Cerebellar nuclear complex (tissue), 1 donor: Measurements from ENCODE around the gene KCND3.

Source experiments
- DNase-seq, 2 experiments: peaks; one replicate each; lab custom pipeline; 2025; lab: John Stamatoyannopoulos, UW

KCND3 gene

DNA sequence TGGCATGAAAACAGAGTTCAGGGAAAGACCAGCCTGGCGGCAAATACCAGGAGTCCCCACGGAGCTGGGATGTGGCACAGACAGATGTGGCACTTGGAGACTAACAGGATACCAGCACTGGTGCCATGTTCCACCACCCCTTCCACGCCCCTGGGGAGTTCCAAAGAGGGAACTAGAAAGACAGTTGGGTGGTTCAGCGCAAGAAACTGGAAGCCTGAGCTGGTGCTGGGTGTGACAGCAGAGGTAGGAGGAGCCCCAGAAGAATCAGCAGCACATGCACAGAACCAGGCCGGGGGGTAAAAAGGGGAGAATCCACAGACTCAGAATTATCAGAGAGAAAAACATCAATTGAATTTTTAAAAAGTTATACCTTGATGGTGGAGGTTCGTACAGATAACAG is 211.4 kb downstream of the KCND3 start:
- no peak for DNase-seq

DNA sequence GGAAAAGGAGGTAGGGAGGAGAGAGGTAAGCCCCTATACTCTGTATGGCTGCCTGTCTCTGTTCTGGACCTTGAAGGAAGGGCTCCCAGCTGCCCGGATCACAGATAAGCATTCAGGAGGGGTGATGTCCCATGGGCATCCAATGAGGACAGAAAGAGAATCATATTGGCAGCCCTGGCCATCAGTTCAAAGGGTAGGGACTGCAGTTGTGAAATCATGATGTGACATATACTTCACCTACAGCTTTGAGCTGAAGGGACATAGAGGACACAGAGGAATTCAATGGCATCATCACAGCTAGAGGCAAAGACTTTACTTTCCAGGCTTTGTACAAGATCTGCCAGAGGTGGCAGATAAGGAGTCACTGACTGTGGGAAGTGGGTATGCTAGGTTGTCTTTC is 212.2 kb downstream of the KCND3 start:
- no peak for DNase-seq

DNA sequence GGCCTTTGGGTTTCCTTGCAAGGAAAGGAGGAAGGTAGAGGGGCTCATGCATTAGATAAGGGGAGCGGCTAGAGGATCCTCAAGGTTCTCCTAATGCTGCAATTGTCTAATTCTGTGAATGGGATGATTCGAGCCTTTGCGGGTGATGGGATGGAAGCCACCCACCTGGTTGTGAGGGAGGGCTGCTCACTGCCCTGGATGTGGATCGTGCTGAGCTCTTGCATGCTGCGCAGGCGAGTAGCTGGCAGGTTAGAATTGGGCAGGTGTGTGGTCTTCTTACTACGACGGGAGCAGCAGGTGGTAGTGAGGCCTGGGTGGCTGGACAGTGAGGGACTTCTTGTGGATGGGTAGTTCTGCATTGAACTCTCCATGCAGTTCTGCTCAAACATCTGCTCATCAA is 212.6 kb downstream of the KCND3 start:
- no peak for DNase-seq

DNA sequence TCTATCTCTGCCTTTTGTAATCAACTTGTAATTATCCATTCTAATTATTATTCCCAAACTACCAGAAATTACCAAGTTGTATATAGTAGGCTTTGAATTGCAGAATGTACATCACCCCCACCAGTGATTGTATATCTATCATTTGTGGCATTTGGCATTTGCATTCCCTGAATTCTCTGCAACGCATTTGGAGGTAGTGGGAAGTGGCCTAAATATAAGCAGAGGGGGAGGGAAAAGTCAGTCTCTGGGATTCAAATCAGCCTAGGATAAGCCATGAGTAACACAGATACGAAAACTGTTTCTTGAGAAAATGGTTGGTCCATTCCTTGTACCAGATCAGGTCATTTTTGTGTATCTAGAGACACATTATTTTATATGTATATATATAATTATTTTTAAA is 213.1 kb downstream of the KCND3 start:
- no peak for DNase-seq

DNA sequence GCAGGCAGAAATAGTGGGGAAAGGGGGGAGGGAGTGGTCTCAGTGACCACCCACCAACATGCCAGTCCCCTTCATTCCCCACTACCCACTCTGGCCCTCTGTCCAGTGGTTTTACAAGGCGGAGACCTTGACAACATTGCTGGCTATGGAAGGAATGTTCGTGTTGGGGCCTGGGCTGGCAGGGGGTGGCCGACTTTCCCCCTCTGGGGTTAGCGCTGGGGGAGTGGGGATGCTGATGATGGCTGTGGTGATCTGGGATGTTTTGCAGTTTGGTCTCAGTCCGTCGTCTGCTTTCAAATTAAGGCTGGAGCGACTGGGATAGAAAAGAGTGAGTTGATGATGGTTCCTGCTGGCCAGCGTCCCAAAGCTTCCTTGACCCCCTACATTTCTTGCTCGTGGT is 213.5 kb downstream of the KCND3 start:
- no peak for DNase-seq

DNA sequence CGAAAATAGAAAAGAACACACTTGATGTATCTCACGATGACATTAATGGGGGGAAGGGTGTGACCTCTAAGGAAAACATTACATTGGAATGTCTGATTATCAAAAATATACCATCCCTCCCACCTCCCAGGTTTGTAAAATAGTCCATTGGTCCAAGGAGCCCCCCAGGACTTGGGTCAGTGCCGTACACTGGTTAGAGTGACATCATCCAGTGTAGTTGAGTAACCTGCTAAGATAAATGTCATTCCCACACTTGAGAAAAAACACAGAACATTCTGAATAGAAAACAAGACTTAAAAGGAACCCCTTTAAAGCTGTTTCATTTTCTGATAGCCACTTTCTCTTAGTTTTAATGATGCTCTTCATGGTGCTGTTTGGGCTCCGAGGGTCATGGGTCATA is 218.6 kb downstream of the KCND3 start:
- no peak for DNase-seq

DNA sequence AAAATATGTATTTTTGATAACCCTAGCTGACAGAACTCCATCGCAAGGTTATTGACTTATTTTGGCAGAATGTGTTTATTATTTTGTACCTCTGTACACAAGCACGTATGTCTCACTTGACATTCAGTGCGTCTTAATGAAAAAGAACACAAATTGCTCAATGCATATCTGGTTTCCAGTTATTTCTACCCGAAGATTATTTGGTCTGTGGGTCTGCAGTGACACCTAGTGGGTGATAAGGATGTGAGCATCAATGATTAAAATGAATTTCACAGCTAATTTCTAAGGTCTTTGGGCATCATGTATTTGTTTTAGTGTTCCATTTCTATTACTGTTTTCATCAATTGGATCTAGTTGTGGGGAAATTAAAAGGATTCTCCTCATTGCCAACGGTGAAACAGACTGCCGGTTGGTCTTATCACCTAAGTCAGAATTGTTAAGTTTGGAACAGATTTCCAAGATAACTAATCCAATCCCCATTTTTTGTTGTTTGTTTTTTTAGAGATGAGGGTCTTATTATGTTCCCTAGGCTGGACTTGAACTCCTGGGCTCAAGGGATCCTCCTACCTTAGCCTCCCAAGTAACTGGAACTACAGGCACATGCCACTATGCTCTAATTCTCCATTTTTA is 219.8 kb downstream of the KCND3 start:
- DNase-seq: peak in 1 of 2 experiments; percentile 38

DNA sequence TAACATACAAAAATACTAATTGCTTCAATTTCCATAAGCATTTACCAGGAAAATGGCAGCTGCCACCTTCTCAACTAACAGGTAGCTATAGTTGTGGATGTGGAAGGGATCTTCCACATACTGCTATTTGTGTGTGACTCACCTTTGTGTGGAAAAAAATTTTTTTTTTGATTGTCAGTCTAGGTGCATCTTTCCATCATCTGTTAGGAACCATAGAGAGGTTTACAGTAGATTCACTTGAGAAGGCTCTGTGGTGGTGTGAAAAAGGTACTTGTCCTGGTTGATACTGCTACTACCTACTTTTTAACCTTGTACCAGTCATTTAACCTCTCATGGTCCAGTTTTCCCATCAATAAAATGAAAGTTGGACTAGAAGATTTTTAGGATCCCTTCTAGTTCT is 220.8 kb downstream of the KCND3 start:
- no peak for DNase-seq

DNA sequence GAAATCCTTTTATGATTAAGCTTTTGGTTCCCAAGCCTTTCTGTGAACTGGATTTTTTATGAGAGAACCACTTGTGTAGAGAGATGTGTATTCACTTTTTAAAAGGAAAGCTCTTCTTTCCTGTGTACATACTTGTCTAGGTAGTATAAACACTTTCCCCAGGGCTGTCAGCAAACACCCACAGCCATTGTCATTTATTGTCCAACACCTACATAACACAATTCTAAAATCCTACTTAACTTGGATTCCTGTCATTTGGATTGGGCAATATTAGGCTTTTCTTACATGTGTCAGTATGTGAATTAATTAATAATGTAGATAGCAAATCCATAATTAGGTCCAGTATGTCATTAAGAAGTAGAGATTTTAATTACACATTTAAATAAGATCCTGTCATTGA is 221.4 kb downstream of the KCND3 start:
- no peak for DNase-seq

DNA sequence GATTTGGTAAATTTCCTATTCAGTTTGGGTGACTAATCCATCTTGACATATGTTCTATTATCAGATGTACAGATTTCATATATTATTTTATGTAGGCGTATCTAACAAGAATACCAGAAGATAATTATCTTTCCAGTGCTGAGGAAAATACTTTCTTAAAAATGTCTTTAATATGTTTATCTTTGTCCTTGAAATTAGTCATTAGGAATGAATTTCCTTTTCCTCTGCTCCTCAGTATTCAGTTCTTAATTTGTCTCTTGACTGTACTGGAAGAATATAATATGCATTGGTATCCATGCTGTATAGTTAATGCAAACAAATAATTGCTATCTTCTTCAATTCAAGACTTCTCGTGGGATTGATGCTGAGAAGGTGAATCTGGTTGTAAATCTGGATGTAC is 227.1 kb downstream of the KCND3 start:
- no peak for DNase-seq

DNA sequence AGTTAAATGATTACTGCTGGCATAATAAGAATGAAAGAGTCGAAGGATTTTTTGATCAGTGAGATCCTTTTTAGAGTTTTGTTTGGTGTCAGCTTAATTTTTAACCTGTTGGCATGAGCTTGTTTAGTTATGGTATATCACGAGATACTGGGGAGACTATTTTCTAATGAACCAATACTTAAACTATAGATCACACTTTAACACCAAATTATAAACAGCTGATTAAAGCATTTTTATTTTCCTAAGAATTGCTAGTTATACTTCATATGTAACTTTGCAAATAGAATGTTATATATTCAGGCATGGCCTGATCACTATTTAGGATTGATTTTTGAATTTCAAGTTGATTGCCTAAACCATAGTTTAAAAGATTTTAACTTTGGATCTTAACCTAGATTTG is 227.8 kb downstream of the KCND3 start:
- no peak for DNase-seq

DNA sequence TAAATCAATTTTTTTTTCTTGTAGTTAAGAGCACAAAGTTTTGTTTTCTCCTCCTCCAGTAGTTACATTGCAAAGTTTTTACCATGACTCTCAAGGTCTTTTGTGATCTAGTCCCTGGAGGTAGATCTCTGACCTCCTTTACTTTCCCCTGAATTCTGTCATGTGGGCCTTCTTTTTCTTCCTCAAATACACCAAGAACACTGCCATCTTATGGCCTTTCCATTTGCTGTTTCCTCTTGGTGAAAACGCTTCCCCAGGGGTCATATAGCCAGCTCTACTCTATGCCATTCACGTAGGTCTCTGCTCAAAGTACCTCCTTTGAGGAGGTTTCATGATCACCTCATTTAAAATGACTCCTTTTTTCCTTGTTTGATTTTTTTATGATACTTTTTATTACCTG is 231.1 kb downstream of the KCND3 start:
- DNase-seq: no peak

DNA sequence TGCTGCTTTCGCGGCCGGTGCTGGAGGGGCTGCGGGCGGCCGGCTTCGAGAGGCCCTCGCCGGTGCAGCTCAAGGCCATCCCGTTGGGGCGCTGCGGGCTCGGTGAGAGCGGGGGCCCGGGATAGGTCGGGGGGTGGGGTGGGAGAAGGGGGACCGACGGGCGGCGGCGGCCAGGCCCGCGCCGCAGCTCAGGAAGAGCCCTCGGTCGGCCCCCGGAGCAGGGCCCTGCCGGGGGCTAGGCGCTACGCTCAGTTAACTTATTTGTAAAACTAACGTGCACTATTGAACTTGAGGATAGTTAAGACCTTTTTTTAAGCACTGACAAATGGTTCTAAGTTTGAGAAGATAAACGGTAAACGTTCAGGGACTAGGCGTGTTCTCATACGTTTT is 233.3 kb downstream of the KCND3 start:
- no peak for DNase-seq

DNA sequence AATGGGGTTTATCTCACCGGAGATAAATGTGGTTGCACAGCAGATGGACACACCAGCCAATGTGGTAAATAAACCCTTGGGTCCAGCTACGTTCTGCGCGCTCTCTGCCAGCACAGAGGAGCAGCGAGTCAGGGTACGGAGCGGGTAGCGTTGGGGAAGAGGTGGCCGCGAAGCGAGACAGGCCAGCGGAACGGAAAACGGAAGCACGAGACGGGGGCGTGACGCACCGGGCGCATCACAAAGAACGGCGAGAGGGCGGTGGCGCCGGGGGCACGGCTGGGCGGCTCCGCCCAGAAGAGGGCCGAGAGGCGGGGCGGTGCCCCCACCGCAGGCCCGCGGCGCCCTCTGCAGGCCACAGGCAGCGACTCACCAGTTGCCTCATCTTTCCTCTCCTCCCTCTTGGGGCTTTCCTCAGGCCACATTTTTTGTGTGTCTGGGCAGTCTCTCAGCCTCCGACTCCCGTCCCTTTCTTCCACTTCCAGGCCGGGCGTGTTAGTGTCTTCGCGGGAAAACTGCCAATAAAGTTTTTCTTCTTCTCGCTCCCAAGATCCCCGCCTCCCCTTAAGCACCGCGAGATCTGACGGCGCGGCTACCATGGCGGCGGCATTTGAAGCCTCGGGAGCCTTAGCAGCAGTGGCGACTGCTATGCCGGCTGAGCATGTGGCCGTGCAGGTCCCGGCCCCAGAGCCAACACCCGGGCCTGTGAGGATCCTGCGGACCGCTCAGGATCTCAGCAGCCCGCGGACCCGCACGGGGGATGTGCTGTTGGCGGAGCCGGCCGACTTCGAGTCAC is 233.9 kb downstream of the KCND3 start, which contains the start of gene DDX20:
Gene DDX20 (plus strand): TSS at position 571 of the 793 bp plus-strand sequence. CDS start 24 bp downstream, at position 595.
- peak; percentile 40 to 60 for DNase-seq

DNA sequence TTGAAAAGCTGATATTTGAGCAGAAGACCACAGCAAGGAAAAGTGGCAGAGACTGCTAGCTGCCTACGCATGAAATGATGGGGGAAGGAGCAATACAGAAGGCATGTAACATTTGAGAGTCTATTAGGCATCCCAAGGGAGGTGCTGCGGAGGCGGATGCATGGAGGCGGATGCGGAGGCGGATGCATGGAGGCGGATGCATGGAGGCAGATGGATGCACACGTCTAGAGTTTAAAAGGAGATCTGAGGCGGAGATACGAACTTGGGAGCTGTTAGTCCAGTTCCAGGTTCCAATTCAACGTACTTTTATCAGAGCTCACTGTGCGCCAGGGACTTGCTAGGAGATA is 234.5 kb downstream of the KCND3 start:
- DNase-seq: no peak

DNA sequence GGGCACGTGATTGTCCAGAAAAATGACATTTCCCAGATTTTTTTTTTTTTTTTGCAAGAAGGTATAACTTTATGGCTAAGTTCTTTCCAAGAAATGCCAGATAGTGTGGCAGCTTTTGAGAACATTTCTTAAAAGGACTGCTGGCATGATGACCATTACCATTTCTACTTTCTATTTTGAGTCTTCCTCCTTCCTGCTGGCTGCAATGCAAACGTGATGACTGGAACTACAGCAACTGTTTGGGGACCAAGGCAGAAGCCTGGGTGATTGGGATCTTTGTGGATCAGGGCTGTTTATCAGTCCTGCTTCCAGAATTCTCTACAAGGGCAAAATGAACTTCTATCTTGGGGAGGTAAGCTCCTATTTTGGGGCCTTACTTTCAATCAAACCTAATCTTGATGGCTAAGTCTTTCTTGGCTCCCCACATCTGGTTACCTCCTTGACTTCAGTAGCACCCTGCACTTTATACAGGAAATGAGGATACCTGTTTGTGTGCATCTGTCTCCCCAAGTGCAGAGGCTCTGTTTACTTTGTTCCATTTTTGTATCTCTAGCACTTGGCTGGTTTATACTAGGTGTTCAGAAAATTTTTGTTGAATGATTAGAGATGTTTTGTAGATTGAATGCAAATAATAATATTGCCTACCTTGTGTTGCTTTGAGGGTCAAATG is 237.4 kb downstream of the KCND3 start:
- no peak for DNase-seq

DNA sequence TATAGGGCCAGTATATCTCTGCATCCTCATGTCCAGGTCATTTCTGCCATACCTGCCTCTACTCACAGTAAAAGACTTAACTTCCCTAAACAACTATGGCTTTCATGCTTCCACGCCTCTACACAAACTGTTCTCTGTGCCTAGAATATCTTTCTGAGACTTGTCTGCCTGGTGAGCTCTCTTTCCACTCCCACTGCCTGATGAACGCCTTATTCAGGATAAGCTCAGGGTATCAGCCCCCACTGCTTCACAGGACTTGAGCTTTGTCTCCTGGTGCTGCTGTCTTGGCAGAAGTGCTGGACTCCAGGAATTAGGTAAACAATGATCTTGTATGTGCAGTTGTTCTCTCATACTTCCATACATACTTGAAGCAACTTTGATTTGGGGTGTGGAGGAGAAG is 238.6 kb downstream of the KCND3 start:
- DNase-seq: no peak

DNA sequence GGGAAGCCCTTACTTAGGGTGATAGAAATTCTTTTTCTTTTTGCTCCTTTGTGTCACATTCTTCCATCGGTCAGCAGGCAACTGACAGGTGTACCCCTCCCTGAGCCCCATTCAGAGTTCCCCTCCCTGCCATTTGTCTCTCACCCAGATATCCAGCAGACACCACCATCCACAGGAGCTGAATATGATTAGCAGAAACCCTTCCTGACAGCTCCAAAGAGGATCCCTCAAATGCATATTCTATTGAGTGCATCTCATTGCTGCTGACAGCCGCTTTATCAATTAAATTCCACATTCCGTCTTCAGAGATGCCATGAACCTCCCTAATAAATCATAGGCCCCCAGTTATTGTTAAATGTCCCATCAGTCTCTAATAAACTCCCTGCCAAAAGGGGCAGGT is 239.8 kb downstream of the KCND3 start:
- DNase-seq: no peak

DNA sequence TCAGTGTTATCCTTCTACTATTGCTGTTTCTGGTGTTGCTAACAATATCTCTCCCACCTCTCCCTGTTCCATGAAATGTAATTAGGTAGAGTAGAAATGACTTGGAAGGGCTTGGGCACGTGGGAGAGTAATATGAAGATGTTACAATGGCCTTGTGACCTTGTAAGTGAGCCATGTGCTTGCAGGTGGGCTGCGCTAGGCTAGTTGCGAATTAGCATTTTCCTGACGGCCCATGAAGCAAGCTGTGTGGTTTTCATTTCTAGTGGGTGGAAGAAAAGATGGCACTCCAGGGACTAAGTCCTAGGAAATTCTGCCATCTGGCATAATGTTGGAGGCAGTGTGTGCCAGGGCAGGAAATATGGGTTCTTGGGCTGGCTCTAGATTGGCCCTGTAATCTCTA is 241.5 kb downstream of the KCND3 start:
- no peak for DNase-seq

DNA sequence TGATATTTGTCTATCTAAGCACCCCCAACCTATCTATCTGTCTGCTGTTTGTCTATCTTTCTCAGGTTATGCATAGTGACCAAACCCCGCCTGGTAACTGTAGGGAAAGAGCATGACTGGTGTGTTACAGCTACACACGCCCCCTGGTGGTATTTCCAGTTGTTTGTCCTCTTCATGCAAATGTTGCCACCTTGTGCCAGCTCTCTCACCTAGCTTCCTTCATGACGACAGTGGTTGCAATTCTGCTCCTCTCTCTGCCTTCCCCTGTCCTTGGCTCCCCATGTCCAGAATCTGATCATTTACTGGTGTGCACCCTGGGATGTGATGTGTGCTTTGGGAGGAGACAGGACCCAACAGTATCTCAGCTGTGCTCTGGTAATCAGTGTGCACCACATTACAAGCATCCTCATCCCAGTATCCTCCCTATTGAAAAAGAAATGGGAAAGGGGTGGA is 242.2 kb downstream of the KCND3 start:
- DNase-seq: no peak

DNA sequence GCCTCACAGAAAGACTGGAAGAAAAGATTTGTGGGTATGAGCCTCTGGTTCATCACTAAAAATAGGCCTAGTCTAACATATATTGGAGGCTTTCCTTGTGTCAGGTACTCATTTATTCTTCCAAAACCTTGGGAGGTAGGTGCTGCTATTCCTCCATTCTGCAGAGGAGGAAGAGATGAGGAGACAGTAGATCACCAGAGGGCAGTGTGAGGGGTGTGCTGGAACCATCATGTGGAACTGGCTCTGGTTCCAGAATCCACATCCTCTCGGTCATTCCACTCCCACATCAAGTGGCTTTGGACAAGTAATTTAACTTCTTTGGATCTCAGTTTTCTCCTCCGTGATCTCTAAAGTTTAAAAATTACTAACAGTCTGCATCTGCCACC is 242.9 kb downstream of the KCND3 start:
- DNase-seq: no peak

DNA sequence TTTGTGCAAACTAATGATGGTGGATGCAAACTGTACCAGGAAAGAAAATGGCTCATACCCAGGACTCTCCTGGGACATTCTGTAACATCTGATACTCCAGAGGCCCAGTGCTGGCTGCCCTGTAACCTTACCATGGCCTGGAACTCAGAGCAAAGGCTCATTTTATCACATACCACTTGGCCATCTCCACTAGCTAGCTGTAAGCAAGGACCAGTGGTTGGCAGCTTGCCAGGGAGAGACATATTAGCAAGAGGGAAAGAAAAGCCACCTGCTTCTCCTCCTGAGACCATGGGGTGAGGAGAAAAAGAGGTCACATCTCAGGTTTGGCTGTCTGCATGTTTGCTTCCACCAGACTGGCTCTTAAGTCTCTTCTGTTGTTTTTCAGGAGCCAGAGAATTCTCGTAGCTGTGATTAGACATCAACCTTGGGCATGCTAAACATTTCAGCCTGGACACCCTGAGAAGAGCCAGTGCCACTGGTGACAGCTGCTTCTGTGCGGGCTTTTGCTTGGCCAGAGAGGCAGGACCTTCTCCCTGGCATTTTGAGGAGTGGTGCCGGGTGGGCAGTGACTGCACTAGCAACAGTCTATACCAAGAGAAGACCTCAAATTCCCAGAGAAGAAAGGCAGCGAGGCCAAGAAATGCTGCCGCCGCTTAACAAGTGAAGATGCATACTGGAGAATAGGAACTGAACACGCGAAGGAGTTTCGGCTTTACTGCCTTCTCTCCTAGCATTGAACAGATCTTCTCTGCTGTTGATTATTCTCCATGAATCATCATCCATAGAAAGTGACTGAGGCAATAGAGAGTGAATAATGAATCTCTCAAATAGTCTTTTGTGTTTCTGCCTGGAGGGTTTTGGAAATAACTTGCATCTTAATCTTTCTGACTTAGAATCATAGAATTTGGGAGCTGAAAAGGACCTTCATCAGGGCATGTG is 243.5 kb downstream of the KCND3 start:
- peak in 1 of 2 experiments; percentile 29 for DNase-seq
